PFSK-1 (cell line): ENCODE results near the gene CDR2.

Source experiments
- FOXP2 ChIP-seq: optimal IDR thresholded peaks from 2 replicates; pipeline ENCODE3; 2011; ENCODE audit warnings: borderline replicate concordance, control low read depth, inconsistent platforms; ENCODE audit not compliant: insufficient read depth; ENCODE audit errors: extremely low read length, extremely low read depth
- POLR2AphosphoS5 ChIP-seq: IDR thresholded peaks from 2 replicates; pipeline ENCODE4 v1.6.1; 2012; ENCODE audit warnings: low read depth, mild to moderate bottlenecking, control low read depth, low read length, moderate library complexity
- SIN3A ChIP-seq: IDR thresholded peaks from 2 replicates; pipeline ENCODE4 v1.6.1; 2012; ENCODE audit warnings: mild to moderate bottlenecking, low read length, moderate library complexity, borderline replicate concordance; ENCODE audit not compliant: insufficient read depth
- TAF1 ChIP-seq: IDR thresholded peaks from 2 replicates; pipeline ENCODE4 v1.6.1; 2012; ENCODE audit warnings: low read length, control low read depth, borderline replicate concordance; ENCODE audit not compliant: insufficient read depth
- TF ChIP-seq, protein P1 (sequence below), 2 experiments: IDR thresholded peaks; 2 replicates each; pipeline versions ENCODE4 v1.6.1 to v1.8.0; 2011 to 2012; ENCODE audit warnings: low read depth in 2 of 2, low read length in 2 of 2, control low read depth in 1 of 2, inconsistent platforms in 1 of 2, mild to moderate bottlenecking in 1 of 2, moderate library complexity in 1 of 2; ENCODE audit not compliant: insufficient read depth in 1 of 2

Gene CDR2

DNA sequence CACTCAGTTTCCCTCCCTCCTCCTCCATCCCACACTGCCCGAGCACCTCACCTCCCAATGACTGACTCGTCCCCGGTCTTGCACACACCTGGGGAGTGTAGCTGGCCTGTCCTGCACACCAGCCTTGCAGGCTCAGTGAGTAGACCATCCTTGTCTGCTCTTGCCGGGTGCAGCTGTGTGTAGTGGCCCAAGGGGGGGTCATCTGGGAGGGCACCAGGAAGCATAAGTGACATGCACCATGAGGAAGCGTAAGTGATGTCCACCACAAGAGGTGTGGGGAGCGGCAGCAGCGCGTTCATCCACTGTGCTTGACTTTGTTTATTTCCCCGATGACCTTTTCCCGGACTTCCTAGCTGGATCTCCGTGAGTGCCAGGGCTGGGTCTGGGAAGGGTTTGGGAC lies 45.5 kb upstream of the CDR2 start:
- TF ChIP-seq FOXP2 = no peak

DNA sequence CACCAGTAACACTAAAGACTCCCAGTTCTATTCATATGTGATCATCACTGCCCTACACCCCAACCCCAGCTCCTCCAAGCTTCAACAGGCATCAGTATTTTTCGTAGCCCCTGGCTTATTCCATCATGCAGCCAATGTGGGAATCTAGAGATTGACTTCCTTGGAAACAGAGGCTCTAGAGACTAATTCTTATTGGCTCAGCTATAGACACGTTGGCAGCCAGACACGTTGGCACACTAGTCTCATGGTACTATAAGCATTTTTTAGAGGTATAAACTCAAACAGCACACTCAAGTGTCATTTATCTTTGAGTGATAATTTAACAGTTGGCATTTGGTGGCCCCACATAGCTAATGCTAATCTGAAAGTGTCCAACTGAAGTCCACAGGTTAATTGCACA lies 44.4 kb upstream of the CDR2 start:
- TF ChIP-seq SIN3A (no peak), POLR2AphosphoS5 (no peak), TAF1 (no peak), FOXP2 (no peak)
- TF ChIP-seq, protein P1, sequence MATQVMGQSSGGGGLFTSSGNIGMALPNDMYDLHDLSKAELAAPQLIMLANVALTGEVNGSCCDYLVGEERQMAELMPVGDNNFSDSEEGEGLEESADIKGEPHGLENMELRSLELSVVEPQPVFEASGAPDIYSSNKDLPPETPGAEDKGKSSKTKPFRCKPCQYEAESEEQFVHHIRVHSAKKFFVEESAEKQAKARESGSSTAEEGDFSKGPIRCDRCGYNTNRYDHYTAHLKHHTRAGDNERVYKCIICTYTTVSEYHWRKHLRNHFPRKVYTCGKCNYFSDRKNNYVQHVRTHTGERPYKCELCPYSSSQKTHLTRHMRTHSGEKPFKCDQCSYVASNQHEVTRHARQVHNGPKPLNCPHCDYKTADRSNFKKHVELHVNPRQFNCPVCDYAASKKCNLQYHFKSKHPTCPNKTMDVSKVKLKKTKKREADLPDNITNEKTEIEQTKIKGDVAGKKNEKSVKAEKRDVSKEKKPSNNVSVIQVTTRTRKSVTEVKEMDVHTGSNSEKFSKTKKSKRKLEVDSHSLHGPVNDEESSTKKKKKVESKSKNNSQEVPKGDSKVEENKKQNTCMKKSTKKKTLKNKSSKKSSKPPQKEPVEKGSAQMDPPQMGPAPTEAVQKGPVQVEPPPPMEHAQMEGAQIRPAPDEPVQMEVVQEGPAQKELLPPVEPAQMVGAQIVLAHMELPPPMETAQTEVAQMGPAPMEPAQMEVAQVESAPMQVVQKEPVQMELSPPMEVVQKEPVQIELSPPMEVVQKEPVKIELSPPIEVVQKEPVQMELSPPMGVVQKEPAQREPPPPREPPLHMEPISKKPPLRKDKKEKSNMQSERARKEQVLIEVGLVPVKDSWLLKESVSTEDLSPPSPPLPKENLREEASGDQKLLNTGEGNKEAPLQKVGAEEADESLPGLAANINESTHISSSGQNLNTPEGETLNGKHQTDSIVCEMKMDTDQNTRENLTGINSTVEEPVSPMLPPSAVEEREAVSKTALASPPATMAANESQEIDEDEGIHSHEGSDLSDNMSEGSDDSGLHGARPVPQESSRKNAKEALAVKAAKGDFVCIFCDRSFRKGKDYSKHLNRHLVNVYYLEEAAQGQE (IDR thresholded peaks at IDR 0.05; ENCODE audit: insufficient read depth in 1 of 2, low read depth in 2 of 2, low read length in 2 of 2) = no peak

DNA sequence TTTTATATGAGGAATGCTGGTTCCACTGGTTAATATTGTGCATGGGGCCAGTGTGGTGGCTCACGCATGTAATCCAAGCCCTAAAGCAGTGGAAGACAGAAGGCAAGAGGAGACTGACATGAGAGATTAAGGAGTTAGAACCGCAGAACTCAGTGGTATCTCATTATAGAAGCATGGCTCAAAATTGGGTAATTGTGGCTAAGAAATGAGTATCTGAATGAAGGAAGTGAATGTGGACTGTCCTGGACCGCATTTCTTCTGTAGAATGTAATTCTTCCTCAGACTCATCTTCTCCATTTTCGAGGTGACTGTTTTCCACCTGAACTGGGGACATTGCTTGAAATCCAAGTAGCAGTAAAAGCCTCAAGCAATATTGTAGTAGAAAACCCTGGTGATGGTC lies 42.6 kb upstream of the CDR2 start:
- TF ChIP-seq POLR2AphosphoS5 = no peak
- TF ChIP-seq FOXP2 = no peak
- no peak for TF ChIP-seq TAF1
- TF ChIP-seq, protein P1 (IDR thresholded peaks at IDR 0.05; ENCODE audit: insufficient read depth in 1 of 2, low read depth in 2 of 2, low read length in 2 of 2) = no peak
- TF ChIP-seq SIN3A = no peak

DNA sequence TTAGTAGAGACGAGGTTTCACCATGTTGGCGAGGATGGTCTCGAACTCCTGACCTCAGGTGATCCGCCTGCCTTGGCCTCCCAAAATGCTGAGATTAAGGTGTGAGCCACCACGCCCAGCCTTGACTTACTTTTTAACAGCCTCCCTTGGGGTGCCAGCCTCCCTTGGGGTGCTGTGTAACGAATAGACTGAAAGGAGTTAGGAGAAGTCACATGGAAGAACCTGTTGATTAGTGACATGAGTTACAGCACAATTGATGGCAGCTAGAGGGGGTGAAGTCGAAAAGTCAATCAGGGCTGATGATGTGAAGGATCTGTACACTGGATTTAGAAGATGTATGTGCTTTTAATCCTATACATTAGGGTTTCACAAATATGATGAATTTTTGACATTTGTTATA lies 39.4 kb upstream of the CDR2 start:
- TF ChIP-seq FOXP2 (no peak), TAF1 (no peak), SIN3A (no peak), POLR2AphosphoS5 (no peak)
- TF ChIP-seq, protein P1 (IDR thresholded peaks at IDR 0.05; ENCODE audit: insufficient read depth in 1 of 2, low read depth in 2 of 2, low read length in 2 of 2) = no peak

GRCh38 chr16:22407486-22407885 lies 33.1 kb upstream of the CDR2 start:
- TF ChIP-seq, protein P1 (IDR thresholded peaks at IDR 0.05; ENCODE audit: insufficient read depth in 1 of 2, low read depth in 2 of 2, low read length in 2 of 2) = no peak
- TF ChIP-seq SIN3A = no peak
- no peak for TF ChIP-seq POLR2AphosphoS5
- TF ChIP-seq FOXP2 = no peak
- no peak for TF ChIP-seq TAF1

GRCh38 chr16:22402191-22402590 lies 27.8 kb upstream of the CDR2 start:
- TF ChIP-seq POLR2AphosphoS5 (no peak), SIN3A (no peak), FOXP2 (no peak), TAF1 (no peak)
- TF ChIP-seq, protein P1 (IDR thresholded peaks at IDR 0.05; ENCODE audit: insufficient read depth in 1 of 2, low read depth in 2 of 2, low read length in 2 of 2) = no peak
